ENCODE measurements around the gene AGAP1.

Gene AGAP1

DNA sequence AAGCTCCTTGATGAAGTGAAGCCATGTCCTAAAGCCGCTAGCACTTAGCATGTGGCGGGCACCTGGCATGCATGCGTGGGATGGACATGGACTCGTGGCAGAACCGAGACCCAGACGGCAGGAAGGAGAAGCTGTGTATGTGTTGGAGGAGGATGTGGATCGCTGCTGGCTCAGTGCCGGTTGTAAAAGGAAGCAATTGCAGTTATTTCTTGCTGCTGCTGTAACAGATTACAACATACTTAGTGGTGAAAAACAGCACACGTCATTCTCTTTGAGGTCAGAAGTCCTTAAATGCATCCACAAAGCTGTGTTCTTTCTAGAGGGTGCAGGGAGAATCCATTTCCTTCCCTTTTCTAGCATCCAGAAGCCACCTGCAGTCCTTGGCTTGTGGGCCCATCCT is 74.6 kb downstream of the AGAP1 start:
- no peak for DNase-seq (ENCODE audit: low spot score)
- H3K27ac ChIP-seq: no peak overlapping the region
- TF ChIP-seq, protein P1, sequence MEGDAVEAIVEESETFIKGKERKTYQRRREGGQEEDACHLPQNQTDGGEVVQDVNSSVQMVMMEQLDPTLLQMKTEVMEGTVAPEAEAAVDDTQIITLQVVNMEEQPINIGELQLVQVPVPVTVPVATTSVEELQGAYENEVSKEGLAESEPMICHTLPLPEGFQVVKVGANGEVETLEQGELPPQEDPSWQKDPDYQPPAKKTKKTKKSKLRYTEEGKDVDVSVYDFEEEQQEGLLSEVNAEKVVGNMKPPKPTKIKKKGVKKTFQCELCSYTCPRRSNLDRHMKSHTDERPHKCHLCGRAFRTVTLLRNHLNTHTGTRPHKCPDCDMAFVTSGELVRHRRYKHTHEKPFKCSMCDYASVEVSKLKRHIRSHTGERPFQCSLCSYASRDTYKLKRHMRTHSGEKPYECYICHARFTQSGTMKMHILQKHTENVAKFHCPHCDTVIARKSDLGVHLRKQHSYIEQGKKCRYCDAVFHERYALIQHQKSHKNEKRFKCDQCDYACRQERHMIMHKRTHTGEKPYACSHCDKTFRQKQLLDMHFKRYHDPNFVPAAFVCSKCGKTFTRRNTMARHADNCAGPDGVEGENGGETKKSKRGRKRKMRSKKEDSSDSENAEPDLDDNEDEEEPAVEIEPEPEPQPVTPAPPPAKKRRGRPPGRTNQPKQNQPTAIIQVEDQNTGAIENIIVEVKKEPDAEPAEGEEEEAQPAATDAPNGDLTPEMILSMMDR (IDR thresholded peaks at IDR 0.05): no peak
- no peak overlapping the region for H3K4me3 ChIP-seq

DNA sequence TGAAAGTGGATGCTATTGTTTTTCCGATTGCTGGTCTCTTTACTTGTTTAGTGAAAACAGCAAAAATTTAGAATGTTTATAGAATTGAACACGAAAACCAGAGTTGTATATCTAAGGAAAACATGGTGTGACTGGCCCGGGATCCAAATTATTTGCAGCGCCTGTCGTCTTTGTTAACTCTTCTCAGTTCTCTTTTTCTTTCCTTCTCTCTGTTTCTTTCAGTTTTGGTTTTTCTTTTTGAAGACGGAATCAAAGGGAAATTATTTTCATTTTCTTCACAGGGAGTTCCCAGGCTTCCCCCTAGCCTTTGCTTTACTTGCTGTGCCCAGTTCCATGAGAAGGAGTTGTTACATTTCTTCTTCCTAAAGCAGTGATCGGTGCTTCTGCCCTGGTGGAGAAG is 76.0 kb downstream of the AGAP1 start:
- Histone ChIP-seq H3K27ac (no peak overlapping the region), H3K4me3 (no peak overlapping the region)
- no peak for DNase-seq (ENCODE audit: low spot score)
- TF ChIP-seq, protein P1 (IDR thresholded peaks at IDR 0.05): no peak

DNA sequence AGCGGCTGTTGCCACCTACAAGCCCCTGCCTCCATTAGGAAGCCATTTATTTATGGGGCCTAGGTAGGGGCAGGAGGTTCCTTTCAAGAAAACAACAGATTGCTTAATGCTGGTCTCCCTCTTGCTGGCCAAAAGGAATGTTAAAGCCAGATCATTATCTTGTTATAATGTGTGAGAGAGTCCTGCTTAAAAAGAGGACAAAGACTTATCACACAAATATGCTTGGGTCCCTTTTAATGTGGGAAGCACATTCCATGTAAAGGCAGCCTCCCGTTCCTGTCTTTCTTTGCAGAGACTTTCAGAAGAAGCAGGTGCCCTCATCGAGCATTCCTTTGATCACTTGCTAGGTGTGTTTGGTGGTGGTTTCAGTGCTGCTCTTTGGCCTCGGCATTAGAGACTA is 76.4 kb downstream of the AGAP1 start:
- no peak for DNase-seq (ENCODE audit: low spot score)
- Histone ChIP-seq H3K27ac (no peak overlapping the region), H3K4me3 (no peak overlapping the region)
- TF ChIP-seq, protein P1 (IDR thresholded peaks at IDR 0.05): no peak

DNA sequence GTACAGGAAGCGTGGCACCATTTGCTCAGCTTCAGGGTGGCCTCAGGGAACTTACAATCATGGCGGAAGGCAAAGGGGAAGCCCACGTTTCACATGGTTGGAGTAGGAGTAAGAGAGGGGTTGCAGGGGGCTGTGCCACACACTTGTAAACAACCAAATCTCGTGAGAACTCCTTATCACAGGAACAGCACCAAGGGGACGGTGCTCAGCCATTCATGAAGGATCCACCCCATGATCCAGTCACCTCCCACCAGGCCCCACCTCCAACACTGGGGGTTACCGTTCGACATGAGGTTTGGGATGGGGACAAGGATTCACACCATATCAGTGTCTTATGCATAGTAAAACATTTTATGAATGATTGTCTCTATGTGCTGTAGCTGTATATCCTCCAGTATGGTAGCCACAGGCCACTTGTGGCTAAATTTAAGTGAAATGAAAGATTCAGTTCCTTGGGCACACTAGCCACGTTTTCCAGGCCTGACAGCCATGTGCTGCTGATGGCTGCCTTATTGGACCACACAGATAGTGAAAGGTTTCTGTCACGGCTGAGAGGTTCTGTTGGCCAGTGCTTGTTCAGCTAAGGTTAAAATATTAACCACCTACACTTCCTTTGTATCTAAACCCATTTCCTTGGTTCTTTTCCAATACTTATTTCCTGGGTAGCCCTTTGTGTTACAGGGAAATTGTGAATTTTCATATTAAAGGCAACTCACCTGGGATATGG is 77.3 kb downstream of the AGAP1 start:
- no peak overlapping the region for H3K27ac ChIP-seq

DNA sequence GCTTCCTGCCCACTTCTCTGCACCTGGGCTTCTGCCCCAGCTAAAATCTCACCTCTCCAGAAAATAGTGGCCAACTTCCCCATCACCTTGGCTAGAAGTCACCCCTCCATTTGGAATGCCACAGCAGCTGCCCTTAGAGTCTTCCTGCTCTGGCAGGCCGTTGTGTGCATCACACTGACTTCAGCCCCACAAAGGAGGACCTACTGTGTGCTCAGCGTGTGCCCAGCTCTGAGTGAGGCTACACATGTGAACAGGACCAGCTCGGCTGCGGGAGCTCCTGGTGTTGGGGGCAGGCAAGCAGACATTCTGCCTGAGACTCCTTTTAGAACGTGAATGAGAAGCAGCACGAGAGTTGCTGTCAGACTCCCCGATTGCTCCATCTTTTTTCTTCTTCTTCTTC is 78.7 kb downstream of the AGAP1 start:
- Histone ChIP-seq H3K4me3 (no peak overlapping the region), H3K27ac (no peak overlapping the region)
- no peak for DNase-seq (ENCODE audit: low spot score)
- TF ChIP-seq, protein P1 (IDR thresholded peaks at IDR 0.05): no peak

More for the DNA sequence above, 77.3 kb downstream of the AGAP1 start:
- no peak for DNase-seq (ENCODE audit: low spot score)
- TF ChIP-seq, protein P1 (IDR thresholded peaks at IDR 0.05): no peak
- no peak overlapping the region for H3K4me3 ChIP-seq

DNA sequence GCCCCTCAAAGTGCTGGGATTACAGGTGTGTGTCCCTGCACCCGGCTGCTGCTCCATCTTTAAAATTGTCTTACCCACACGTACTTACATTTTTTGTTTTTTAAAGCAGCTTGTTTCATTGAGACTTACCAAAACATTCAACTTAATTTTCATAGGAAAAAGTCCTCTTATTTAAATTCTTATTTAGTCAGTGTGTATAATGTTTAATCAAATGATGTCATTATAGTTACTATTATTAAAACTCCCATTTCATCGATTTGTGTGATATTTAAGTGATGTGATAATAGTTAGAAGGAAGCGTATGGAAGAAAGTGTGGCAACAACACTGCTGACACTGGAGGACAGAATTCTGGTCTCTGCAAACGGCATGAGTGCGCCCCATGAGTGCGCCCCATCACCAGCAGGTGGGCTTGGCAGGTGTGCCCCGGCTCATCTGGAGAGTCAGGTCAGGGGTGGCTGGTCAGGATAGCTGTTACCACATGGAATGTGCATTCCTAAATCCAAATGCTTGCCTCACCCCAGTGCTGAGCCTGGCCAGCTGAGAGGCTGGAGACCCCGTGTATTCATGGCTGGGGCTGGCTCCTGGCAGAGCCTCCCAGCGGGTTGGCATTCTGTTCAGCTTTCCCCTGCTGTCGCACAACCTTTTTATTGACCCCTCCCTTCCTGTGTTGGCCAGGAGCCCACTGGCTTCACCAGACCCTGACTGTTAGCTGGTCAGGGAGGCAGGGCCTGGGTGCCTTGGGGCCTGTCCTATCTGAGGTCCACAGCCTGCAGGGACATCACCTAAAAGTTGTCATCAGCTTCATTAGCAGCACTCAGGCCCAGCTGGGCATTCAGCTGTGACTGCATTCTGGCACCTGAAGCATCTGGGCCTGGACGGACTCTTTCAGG is 79.7 kb downstream of the AGAP1 start:
- TF ChIP-seq, protein P1 (IDR thresholded peaks at IDR 0.05): no peak
- no peak overlapping the region for H3K27ac ChIP-seq
- no peak for DNase-seq (ENCODE audit: low spot score)
- no peak overlapping the region for H3K4me3 ChIP-seq
